Osteoblast (primary cell): ENCODE results near the gene CLGN. TPM values are rescaled to one million over a fixed set of nuclear protein-coding genes. Genes with fewer than 3 reads are reported as not detected.

Experiments used
- DNase-seq: peaks from one replicate; pipeline ENCODE4 v3.0.0; 2011; ENCODE audit warnings: low spot score, mixed read lengths; ENCODE audit not compliant: insufficient read length; ENCODE audit errors: missing footprints
- H2AFZ ChIP-seq: 2 replicates; pipeline ENCODE4 v1.6.0; 2011; ENCODE audit warnings: mild to moderate bottlenecking, low read length
- H3K27ac ChIP-seq: 2 replicates; pipeline ENCODE4 v1.5.1; 2011; ENCODE audit warnings: mild to moderate bottlenecking, low read depth, low read length, moderate library complexity
- H3K27me3 ChIP-seq: 2 replicates; pipeline ENCODE4 v1.6.0; 2012; ENCODE audit warnings: mild to moderate bottlenecking, control low read depth, inconsistent platforms, low read length, moderate library complexity; ENCODE audit not compliant: insufficient read depth
- H3K36me3 ChIP-seq: 2 replicates; pipeline ENCODE4 v1.5.1; 2011; ENCODE audit warnings: mild to moderate bottlenecking, low read length, control low read depth, moderate library complexity; ENCODE audit not compliant: insufficient read depth
- H3K4me1 ChIP-seq: 2 replicates; pipeline ENCODE4 v1.5.1; 2011; ENCODE audit warnings: mild to moderate bottlenecking, low read length, control low read depth, moderate library complexity; ENCODE audit not compliant: insufficient read depth
- H3K4me2 ChIP-seq: 2 replicates; pipeline ENCODE4 v1.6.0; 2011; ENCODE audit warnings: mild to moderate bottlenecking, low read length; ENCODE audit not compliant: insufficient read depth
- H3K4me3 ChIP-seq: fragments of 200-600 bp; sonication (generic); 3 replicates; pipeline ENCODE4 v1.5.1; 2012; ENCODE audit warnings: mild to moderate bottlenecking, low read length, inconsistent platforms; ENCODE audit not compliant: insufficient read depth
- H3K79me2 ChIP-seq: 2 replicates; pipeline ENCODE4 v1.6.0; 2012; ENCODE audit warnings: mild to moderate bottlenecking, low read length, control low read depth, inconsistent platforms; ENCODE audit not compliant: insufficient read depth
- H3K9me3 ChIP-seq: 2 replicates; pipeline ENCODE4 v1.5.1; 2011; ENCODE audit warnings: low read depth, low read length, control low read depth
- H4K20me1 ChIP-seq: 2 replicates; pipeline ENCODE4 v1.6.0; 2012; ENCODE audit warnings: mild to moderate bottlenecking, low read length, control low read depth; ENCODE audit not compliant: insufficient read depth
- total RNA-seq: library from RNA; depleted of rRNA; stranded (reverse); fragments of >200 nt; gene quantifications from 2 replicates; pipeline ENCODE4 v1.2.3, GENCODE V29; 2012
- TF ChIP-seq, protein P1 (sequence below): IDR thresholded peaks from 2 replicates; pipeline ENCODE4 v1.5.1; 2011; ENCODE audit warnings: mild to moderate bottlenecking, low read depth, low read length, moderate library complexity; ENCODE audit errors: extremely low read depth

CLGN gene
- total RNA-seq, 1 donor = 0.72 TPM

DNA sequence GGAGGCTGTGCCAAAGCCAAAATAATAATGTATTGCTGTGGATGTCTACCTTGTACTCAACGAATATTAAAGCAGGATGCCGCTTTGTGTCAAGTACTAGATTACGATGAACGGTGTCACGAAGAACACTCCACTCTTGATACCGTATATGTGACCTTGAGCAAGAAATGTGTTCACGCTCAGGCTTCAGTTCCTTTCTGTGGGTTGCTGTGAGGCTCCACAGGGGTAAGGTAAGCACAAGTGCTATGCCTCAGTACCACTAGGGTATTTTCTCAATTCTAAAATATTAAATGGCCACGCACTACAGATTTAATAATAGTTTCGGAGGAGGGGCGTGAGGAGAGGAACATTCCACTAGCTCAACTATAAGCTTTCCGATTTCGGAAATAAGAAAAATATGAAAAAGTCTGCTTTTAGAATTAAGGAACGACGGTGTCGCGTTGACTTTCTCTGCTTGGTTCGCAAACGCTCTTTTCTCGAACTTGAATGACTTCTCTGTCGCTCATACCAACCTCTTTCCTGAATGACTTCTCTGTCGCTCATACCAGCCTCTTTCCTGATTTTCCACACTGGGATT is 54.6 kb downstream of the CLGN start:
- H3K79me2 ChIP-seq = peaks cover 43% of the 10 kb centered on the region
- H3K4me1 ChIP-seq = peaks cover 22% of the 10 kb centered on the region
- H3K4me3 ChIP-seq = peak overlapping the region; percentile 88
- peaks cover 3% of the 10 kb centered on the region for H3K36me3 ChIP-seq
- no peaks in the 10 kb centered on the region for H3K27me3 ChIP-seq
- H4K20me1 ChIP-seq = peaks cover 20% of the 10 kb centered on the region
- H3K9me3 ChIP-seq = no peaks in the 10 kb centered on the region
- TF ChIP-seq, protein P1, sequence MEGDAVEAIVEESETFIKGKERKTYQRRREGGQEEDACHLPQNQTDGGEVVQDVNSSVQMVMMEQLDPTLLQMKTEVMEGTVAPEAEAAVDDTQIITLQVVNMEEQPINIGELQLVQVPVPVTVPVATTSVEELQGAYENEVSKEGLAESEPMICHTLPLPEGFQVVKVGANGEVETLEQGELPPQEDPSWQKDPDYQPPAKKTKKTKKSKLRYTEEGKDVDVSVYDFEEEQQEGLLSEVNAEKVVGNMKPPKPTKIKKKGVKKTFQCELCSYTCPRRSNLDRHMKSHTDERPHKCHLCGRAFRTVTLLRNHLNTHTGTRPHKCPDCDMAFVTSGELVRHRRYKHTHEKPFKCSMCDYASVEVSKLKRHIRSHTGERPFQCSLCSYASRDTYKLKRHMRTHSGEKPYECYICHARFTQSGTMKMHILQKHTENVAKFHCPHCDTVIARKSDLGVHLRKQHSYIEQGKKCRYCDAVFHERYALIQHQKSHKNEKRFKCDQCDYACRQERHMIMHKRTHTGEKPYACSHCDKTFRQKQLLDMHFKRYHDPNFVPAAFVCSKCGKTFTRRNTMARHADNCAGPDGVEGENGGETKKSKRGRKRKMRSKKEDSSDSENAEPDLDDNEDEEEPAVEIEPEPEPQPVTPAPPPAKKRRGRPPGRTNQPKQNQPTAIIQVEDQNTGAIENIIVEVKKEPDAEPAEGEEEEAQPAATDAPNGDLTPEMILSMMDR = no peak
- DNase-seq = peak; percentile 65
- peak overlapping the region; percentile 97 for H3K4me2 ChIP-seq
- peak overlapping the region; percentile 92 for H2AFZ ChIP-seq
- peak overlapping the region; percentile 48 for H3K27ac ChIP-seq

DNA sequence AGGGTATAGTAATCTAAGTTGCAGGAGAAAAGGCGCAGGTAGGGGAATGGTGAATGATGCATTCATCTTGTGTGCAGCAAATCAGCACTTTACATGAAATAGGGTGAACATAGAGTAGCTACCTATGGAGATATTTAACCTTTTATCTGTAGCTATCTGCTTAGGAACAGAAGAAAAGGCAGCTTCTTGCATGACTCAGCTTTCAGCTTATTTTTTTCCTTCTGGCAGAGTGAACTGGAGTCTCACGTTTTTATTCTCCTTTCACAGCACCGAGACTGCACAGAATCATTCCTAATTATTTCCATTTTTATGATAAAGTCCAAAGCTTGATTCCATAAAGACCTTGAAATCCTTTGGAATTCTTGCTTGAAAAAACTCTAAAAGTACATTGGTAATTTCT is 58.8 kb downstream of the CLGN start:
- no peak for DNase-seq

DNA sequence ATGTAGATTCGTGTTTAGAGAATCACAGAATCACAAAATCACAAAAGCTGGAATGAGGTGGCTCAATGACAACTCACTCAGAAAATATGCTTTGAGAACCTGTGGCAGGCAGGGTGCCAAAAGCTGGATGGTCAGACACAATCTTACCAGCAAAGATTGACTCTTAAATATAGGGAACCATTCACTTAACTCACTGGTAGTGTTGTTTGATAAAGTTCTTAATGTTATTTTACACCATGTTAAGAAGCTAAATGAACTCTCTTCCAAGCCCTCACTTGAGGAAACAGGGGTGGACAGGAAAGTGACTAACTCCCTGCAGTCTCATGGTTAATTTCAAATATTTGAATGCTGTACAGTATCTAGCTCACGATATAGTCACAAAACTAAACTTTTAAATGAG is 59.7 kb downstream of the CLGN start:
- H3K36me3 ChIP-seq = no peaks in the 10 kb centered on the region
- no peak overlapping the region for H3K4me2 ChIP-seq
- no peak overlapping the region for H3K4me3 ChIP-seq
- TF ChIP-seq, protein P1 = no peak
- H3K9me3 ChIP-seq = no peaks in the 10 kb centered on the region
- no peaks in the 10 kb centered on the region for H4K20me1 ChIP-seq
- no peak overlapping the region for H3K27ac ChIP-seq
- H3K79me2 ChIP-seq = no peaks in the 10 kb centered on the region
- H3K4me1 ChIP-seq = peaks cover 12% of the 10 kb centered on the region
- peaks cover 3% of the 10 kb centered on the region for H3K27me3 ChIP-seq
- DNase-seq = no peak
- H2AFZ ChIP-seq = no peak overlapping the region

More for the DNA sequence above, 58.8 kb downstream of the CLGN start:
- Histone ChIP-seq H3K27me3 (no peaks in the 10 kb centered on the region), H3K9me3 (no peaks in the 10 kb centered on the region), H3K27ac (no peak overlapping the region), H3K36me3 (no peaks in the 10 kb centered on the region), H3K4me1 (peaks cover 12% of the 10 kb centered on the region), H3K4me2 (no peak overlapping the region), H4K20me1 (no peaks in the 10 kb centered on the region), H3K4me3 (no peak overlapping the region), H3K79me2 (peaks cover 2% of the 10 kb centered on the region), H2AFZ (no peak overlapping the region)
- TF ChIP-seq, protein P1 = no peak

DNA sequence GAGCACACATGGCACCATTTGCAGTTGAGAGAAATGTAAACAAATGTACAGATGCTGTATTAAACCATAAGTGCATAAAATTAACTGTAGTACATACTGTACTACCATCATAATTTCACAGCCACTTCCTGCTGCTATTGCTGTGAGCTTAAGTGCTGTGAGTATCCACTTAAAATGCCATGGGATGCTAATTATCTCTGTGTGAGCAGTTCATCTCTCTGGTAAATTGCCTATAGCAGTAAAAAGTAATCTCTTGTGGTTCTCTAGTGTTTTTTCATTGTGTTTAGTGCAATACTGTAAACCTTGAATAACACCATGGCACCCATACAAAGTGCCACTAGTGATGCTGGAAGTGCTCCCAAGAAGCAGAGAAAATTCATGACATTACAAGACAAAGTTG is 63.9 kb downstream of the CLGN start:
- H2AFZ ChIP-seq = no peak overlapping the region
- DNase-seq = no peak
- no peaks in the 10 kb centered on the region for H3K36me3 ChIP-seq
- TF ChIP-seq, protein P1 = no peak
- no peak overlapping the region for H3K4me2 ChIP-seq
- H3K27ac ChIP-seq = no peak overlapping the region
- H3K79me2 ChIP-seq = no peaks in the 10 kb centered on the region
- H3K27me3 ChIP-seq = peaks cover 7% of the 10 kb centered on the region
- H3K4me1 ChIP-seq = peaks cover 5% of the 10 kb centered on the region
- H3K4me3 ChIP-seq = no peak overlapping the region
- H3K9me3 ChIP-seq = no peaks in the 10 kb centered on the region
- no peaks in the 10 kb centered on the region for H4K20me1 ChIP-seq
